ENCODE measurements around the gene SLFN12.
"Not testable (repeated sequence)": the region's sequence is repeated elsewhere in the genome, so short reads cannot be mapped to it uniquely, and the experiment has no call there.

Gene SLFN12

GRCh38 chr17:35432176-35433074 is at the start of gene SLFN12:
Gene SLFN12 (minus strand): TSS chr17:35432500. CDS start chr17:35423028, 9,472 bp downstream.
- Histone ChIP-seq H3K36me3 (ENCODE audit: insufficient read depth, insufficient read length, low read length) (no peaks in the 10 kb centered on the region), H3K27me3 (ENCODE audit: insufficient read depth, insufficient read length) (no peaks in the 10 kb centered on the region), H3K9ac (ENCODE audit: insufficient read length, low read depth) (no peak within 1 kb of the TSS), H3K4me3 (ENCODE audit: insufficient read length, low read depth) (no peak within 1 kb of the TSS), H3K9me3 (ENCODE audit: insufficient read depth, low read length) (peaks cover 44% of the 10 kb centered on the region; the same call in 1 of the 2 replicates), H3K4me1 (ENCODE audit: insufficient read depth, insufficient read length) (no peaks in the 10 kb centered on the region)
- DNase-seq (ENCODE audit: low read depth, low spot score), result no peak
- TF ChIP-seq YY1 (IDR thresholded peaks at IDR 0.05; ENCODE audit: insufficient read depth, insufficient read length) (no peak), SUZ12 (IDR thresholded peaks at IDR 0.05; ENCODE audit: extremely low read depth, insufficient read depth, insufficient read length) (no peak), ZNF274 (IDR thresholded peaks at IDR 0.05; ENCODE audit: low read depth, low read length) (no peak)

GRCh38 chr17:35479271-35479670 is 47.0 kb upstream of the SLFN12 start:
- Histone ChIP-seq H3K9me3 (ENCODE audit: insufficient read depth, low read length) (peaks cover 13% of the 10 kb centered on the region; the same call in 1 of the 2 replicates), H3K4me1 (ENCODE audit: insufficient read depth, insufficient read length) (no peaks in the 10 kb centered on the region), H3K27me3 (ENCODE audit: insufficient read depth, insufficient read length) (peaks cover 8% of the 10 kb centered on the region), H3K9ac (ENCODE audit: insufficient read length, low read depth) (no peak overlapping the region), H3K4me3 (ENCODE audit: insufficient read length, low read depth) (no peak overlapping the region), H3K36me3 (ENCODE audit: insufficient read depth, insufficient read length, low read length) (no peaks in the 10 kb centered on the region)
- TF ChIP-seq YY1 (IDR thresholded peaks at IDR 0.05; ENCODE audit: insufficient read depth, insufficient read length) (no peak), SUZ12 (IDR thresholded peaks at IDR 0.05; ENCODE audit: extremely low read depth, insufficient read depth, insufficient read length) (no peak), ZNF274 (IDR thresholded peaks at IDR 0.05; ENCODE audit: low read depth, low read length) (no peak)
- no peak for DNase-seq (ENCODE audit: low read depth, low spot score)

DNA sequence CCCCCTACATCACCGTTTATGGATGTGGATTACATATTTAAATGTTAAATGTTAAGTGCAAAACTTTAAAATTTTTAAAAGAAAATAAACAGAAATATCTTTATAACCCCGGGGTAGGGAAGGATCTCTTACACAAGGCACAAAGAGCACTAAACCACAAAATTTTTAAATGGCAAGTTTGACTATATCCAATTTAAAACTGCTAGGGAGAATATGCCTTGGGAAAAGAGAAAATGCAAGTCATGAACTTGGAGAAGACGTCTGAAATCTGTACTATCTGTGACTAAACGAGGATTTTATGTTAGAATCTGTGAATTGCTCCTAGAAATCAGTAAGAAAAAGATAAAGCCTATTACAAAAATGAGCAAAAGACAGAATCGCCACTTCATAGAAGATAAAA is 44.9 kb upstream of the SLFN12 start:
- TF ChIP-seq ZNF274 (IDR thresholded peaks at IDR 0.05; ENCODE audit: low read depth, low read length), result no peak
- TF ChIP-seq SUZ12 (IDR thresholded peaks at IDR 0.05; ENCODE audit: extremely low read depth, insufficient read depth, insufficient read length), result no peak
- H3K4me3 ChIP-seq (ENCODE audit: insufficient read length, low read depth), result no peak overlapping the region
- DNase-seq (ENCODE audit: low read depth, low spot score), result no peak
- no peaks in the 10 kb centered on the region for H3K36me3 ChIP-seq (ENCODE audit: insufficient read depth, insufficient read length, low read length)
- no peak overlapping the region for H3K9ac ChIP-seq (ENCODE audit: insufficient read length, low read depth)
- H3K4me1 ChIP-seq (ENCODE audit: insufficient read depth, insufficient read length), result no peaks in the 10 kb centered on the region
- no peaks in the 10 kb centered on the region for H3K9me3 ChIP-seq (ENCODE audit: insufficient read depth, low read length)
- peaks cover 7% of the 10 kb centered on the region for H3K27me3 ChIP-seq (ENCODE audit: insufficient read depth, insufficient read length)

DNA sequence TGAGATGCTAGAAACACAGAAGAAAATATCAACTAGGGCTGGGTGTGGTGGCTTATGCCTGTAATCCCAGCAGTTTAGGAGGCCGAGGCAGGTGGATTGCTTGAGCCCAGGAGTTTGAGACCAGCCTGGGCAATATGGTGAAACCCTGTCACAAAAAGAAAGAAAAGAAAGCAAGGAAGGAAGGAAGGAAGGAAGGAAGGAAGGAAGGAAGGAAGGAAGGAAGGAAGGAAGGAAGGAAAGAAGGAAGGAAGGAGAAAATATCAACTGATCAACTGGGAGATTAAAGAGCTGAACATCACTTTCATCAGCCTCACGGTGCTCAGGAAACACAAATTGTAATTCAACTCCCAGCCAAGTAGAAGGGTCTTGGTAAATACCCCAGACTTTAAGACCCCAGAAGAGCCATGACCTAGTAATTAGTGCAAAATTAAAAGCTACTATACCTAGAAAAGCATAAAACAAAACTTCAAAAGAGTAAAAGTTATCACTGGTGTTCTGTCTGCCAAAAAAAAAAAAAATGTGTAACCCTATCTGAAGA is 44.1 kb upstream of the SLFN12 start:
- Histone ChIP-seq H3K4me3 (ENCODE audit: insufficient read length, low read depth) (no peak overlapping the region), H3K36me3 (ENCODE audit: insufficient read depth, insufficient read length, low read length) (no peaks in the 10 kb centered on the region), H3K27me3 (ENCODE audit: insufficient read depth, insufficient read length) (peaks cover 7% of the 10 kb centered on the region), H3K9ac (ENCODE audit: insufficient read length, low read depth) (no peak overlapping the region), H3K4me1 (ENCODE audit: insufficient read depth, insufficient read length) (no peaks in the 10 kb centered on the region), H3K9me3 (ENCODE audit: insufficient read depth, low read length) (no peaks in the 10 kb centered on the region)
- TF ChIP-seq ZNF274 (IDR thresholded peaks at IDR 0.05; ENCODE audit: low read depth, low read length) (no peak), YY1 (IDR thresholded peaks at IDR 0.05; ENCODE audit: insufficient read depth, insufficient read length) (no peak), SUZ12 (IDR thresholded peaks at IDR 0.05; ENCODE audit: extremely low read depth, insufficient read depth, insufficient read length) (no peak)
- no peak for DNase-seq (ENCODE audit: low read depth, low spot score)

- Histone ChIP-seq H3K9me3 (ENCODE audit: insufficient read depth, low read length) (no peaks in the 10 kb centered on the region), H3K27me3 (ENCODE audit: insufficient read depth, insufficient read length) (no peaks in the 10 kb centered on the region), H3K4me3 (ENCODE audit: insufficient read length, low read depth) (no peak overlapping the region), H3K4me1 (ENCODE audit: insufficient read depth, insufficient read length) (no peaks in the 10 kb centered on the region), H3K36me3 (ENCODE audit: insufficient read depth, insufficient read length, low read length) (no peaks in the 10 kb centered on the region), H3K9ac (ENCODE audit: insufficient read length, low read depth) (no peak overlapping the region)
- DNase-seq (ENCODE audit: low read depth, low spot score), result no peak
- TF ChIP-seq YY1 (IDR thresholded peaks at IDR 0.05; ENCODE audit: insufficient read depth, insufficient read length), result no peak
- TF ChIP-seq ZNF274 (IDR thresholded peaks at IDR 0.05; ENCODE audit: low read depth, low read length), result no peak
- no peak for TF ChIP-seq SUZ12 (IDR thresholded peaks at IDR 0.05; ENCODE audit: extremely low read depth, insufficient read depth, insufficient read length)
Measured at GRCh38 chr17:35468475-35468874, 36.2 kb upstream of the SLFN12 start.

DNA sequence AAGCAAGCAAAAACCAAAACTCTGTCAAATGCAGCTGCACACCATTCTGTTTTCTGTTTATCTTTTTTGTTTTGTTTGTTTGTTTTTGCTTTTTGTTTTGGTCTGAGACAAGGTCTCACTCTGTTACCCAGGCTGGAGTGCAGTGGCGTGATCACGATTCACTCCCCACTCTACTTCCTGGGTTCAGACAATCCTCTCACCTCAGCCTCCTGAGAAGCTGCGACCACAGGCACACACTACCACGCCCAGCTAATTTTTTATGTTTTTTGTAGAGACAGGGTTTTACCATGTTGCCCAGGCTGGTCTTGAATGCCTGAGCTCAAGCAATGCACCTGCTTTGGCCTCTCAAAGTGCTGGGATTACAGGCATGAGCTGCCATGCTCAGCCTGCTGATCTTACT is 35.5 kb upstream of the SLFN12 start:
- H3K9ac ChIP-seq (ENCODE audit: insufficient read length, low read depth), result no peak overlapping the region
- H3K4me3 ChIP-seq (ENCODE audit: insufficient read length, low read depth), result no peak overlapping the region
- no peaks in the 10 kb centered on the region for H3K4me1 ChIP-seq (ENCODE audit: insufficient read depth, insufficient read length)
- no peaks in the 10 kb centered on the region for H3K36me3 ChIP-seq (ENCODE audit: insufficient read depth, insufficient read length, low read length)
- TF ChIP-seq SUZ12 (IDR thresholded peaks at IDR 0.05; ENCODE audit: extremely low read depth, insufficient read depth, insufficient read length) (no peak), ZNF274 (IDR thresholded peaks at IDR 0.05; ENCODE audit: low read depth, low read length) (no peak), YY1 (IDR thresholded peaks at IDR 0.05; ENCODE audit: insufficient read depth, insufficient read length) (no peak)
- peaks cover 3% of the 10 kb centered on the region for H3K27me3 ChIP-seq (ENCODE audit: insufficient read depth, insufficient read length)
- no peaks in the 10 kb centered on the region for H3K9me3 ChIP-seq (ENCODE audit: insufficient read depth, low read length)
- DNase-seq (ENCODE audit: low read depth, low spot score), result no peak

DNA sequence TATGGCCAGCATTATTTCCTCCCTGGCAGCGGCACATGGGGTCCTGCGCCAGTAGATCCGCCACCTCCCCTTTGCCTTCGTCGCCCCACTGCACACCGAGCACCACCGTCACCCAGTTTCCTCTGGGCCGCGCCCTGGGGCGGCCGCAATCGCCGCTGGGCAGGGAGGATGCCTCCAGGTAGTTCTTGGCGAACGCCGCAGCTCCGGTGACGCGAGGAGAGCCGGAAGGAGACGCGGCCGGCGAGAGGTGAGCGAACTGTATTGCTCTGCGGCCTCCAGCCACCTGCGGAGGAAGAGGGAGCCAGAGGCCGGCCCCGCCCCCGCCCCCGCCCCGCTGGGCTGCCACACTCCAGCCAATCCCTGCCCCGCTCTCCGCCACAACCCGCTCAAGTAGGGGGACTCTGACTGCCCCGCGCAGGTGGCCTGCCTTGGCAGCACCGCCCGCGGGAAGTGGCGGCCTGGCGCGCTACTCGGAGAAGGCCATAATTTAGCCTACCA is 28.1 kb upstream of the SLFN12 start:
- Histone ChIP-seq H3K36me3 (ENCODE audit: insufficient read depth, insufficient read length, low read length) (no peaks in the 10 kb centered on the region), H3K4me3 (ENCODE audit: insufficient read length, low read depth) (peak overlapping the region; percentile 39), H3K9ac (ENCODE audit: insufficient read length, low read depth) (peak overlapping the region; percentile 42), H3K9me3 (ENCODE audit: insufficient read depth, low read length) (no peaks in the 10 kb centered on the region), H3K27me3 (ENCODE audit: insufficient read depth, insufficient read length) (peaks cover 35% of the 10 kb centered on the region), H3K4me1 (ENCODE audit: insufficient read depth, insufficient read length) (no peaks in the 10 kb centered on the region)
- no peak for DNase-seq (ENCODE audit: low read depth, low spot score)
- TF ChIP-seq ZNF274 (IDR thresholded peaks at IDR 0.05; ENCODE audit: low read depth, low read length), result no peak
- TF ChIP-seq SUZ12 (IDR thresholded peaks at IDR 0.05; ENCODE audit: extremely low read depth, insufficient read depth, insufficient read length), result no peak
- no peak for TF ChIP-seq YY1 (IDR thresholded peaks at IDR 0.05; ENCODE audit: insufficient read depth, insufficient read length)

DNA sequence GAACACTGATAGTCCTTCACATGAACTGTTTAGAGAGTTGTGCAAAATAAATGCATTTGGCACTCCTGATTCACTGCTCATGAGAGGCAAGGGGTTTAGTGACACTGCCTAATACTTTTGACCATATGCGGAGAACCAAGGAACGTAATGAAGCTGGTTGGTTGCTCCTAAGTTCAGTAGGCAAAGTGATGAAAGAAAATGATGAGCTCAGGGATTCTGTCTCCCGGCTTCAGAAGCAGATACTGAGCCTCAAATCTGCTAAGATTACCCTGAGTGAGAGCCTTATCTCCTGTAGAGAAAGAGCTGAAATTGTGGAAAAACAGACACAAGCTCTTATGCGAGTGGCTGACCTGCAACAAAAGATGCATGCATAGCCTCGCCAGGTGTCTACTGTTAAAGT is 21.7 kb upstream of the SLFN12 start:
- peaks cover 24% of the 10 kb centered on the region for H3K27me3 ChIP-seq (ENCODE audit: insufficient read depth, insufficient read length)
- H3K4me1 ChIP-seq (ENCODE audit: insufficient read depth, insufficient read length); DNase-seq (ENCODE audit: low read depth, low spot score); H3K9ac ChIP-seq (ENCODE audit: insufficient read length, low read depth); H3K36me3 ChIP-seq (ENCODE audit: insufficient read depth, insufficient read length, low read length); H3K4me3 ChIP-seq (ENCODE audit: insufficient read length, low read depth); H3K9me3 ChIP-seq (ENCODE audit: insufficient read depth, low read length): not testable (repeated sequence)
